Renal pelvis (tissue), 4 donors: Measurements from ENCODE around the gene UBE3C. TPM values are rescaled to one million over a fixed set of nuclear protein-coding genes. Genes with fewer than 3 reads are reported as not detected.
"Not testable (repeated sequence)": the region's sequence is repeated elsewhere in the genome, so short reads cannot be mapped to it uniquely, and the experiment has no call there.

Experiments used
- DNase-seq: peaks from one replicate; pipeline ENCODE4 v3.0.0-alpha.2; 2013
- polyA plus RNA-seq, 3 donors: library from polyadenylated mRNA; unstranded; fragments of 120-200 nt; gene quantifications; one replicate each; pipeline ENCODE4 v1.2.1, GENCODE V29; 2013; ENCODE audit not compliant: insufficient read length in 3 of 3

UBE3C gene
- polyA plus RNA-seq, 3 donors = 38.0 to 47.1 (median 44.3) TPM

- DNase-seq = no peak
These were observed 90.2 kb downstream of the UBE3C start for GRCh38 chr7:157228864-157229422.

GRCh38 chr7:157233677-157234076 is 95.0 kb downstream of the UBE3C start:
- DNase-seq = no peak

DNA sequence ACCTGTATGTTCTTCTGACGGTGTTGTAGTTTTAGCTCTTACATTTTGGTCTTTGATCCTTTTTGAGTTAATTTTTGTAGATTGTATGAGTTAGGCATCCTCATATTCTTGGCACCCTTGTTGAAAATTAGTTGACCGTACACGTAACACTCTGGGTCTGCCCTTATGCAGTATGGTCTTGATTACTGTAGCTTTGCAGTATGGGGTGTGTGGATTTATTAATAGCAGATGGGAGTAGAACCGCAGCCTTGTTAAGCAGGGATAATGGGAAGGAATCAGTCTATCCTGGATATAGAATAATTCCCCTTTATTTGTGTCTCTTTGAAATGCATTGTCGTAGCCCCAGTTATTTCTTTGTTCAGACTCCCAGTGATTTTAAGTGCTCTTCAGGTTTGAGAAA is 95.5 kb downstream of the UBE3C start:
- no peak for DNase-seq

GRCh38 chr7:157235357-157236333 is 96.9 kb downstream of the UBE3C start:
- DNase-seq = no peak

DNA sequence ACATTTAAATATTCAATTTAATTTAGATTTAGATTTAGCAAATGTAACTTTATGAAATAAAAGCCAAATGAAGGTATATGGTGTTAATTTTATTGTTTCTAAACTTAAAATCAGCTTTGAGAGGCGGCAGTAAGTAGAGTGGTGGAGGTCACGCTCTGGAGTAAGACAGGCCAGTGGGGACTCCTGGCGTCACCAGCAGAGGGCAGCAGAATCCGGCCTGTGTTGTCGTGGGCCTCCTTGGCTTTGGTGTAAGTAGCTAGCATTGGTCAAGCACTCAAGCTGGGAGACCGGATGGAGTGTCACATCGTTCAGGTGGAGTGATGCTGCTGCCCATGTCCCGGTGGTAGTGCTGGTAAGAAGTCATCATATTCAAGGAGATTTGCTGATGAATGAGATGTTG is 99.4 kb downstream of the UBE3C start:
- DNase-seq = no peak

GRCh38 chr7:157239571-157240270 is 101.0 kb downstream of the UBE3C start:
- DNase-seq = no peak

GRCh38 chr7:157241631-157242030 is 102.9 kb downstream of the UBE3C start:
- DNase-seq = no peak

DNA sequence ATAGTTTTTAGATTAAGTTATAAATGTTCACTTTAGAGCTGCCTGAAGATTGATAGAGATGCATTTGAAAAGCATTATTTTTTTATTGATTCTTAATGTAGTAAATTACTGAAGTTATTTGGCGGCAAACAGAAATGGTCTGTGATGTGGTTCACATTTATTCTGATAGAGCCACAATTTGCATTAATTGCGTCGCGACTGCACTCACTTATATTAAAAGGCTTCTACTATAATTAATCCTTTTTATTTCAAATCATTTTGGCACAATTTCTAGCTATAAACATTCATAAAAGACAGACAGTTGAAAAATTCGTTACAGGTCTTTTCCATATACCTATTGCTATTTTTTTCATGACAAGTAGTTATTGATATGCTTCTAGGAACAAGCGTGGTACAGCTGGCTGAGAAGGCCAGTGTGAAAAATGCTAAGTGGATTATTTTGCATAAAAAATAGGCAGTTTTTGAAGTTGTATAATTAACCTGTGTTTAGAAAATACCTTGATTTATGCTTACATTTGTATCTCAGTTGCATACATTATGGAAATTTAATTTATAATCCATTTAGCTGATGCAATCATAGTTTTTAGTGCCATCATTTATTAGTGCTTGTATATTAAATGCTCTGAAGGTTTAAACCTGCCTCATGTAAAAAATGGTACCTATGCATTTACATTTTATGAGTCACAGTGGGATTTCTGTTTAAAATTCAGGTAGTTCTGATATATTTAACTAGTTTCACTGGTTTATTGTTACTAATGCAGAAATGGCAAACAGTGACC is 106.0 kb downstream of the UBE3C start:
- no peak for DNase-seq

DNA sequence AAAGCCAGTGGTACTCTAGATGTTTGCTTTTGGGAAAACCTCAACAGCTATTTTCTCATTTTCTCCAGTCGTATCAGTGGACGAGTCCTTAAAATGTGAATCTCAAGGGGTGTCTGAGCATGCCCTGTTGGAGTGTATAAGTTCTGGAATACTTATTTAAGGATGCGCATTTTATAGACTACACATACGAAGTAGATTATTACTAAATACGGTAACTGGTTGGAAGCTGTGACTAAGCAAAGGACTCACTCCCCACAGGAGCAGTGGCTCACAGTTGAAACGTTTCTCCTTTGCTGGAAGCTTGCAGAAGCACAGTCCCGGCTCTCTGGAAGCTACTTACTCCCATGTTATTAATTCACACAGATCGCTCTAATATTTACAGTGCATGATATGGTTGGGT is 107.3 kb downstream of the UBE3C start:
- DNase-seq = no peak

DNA sequence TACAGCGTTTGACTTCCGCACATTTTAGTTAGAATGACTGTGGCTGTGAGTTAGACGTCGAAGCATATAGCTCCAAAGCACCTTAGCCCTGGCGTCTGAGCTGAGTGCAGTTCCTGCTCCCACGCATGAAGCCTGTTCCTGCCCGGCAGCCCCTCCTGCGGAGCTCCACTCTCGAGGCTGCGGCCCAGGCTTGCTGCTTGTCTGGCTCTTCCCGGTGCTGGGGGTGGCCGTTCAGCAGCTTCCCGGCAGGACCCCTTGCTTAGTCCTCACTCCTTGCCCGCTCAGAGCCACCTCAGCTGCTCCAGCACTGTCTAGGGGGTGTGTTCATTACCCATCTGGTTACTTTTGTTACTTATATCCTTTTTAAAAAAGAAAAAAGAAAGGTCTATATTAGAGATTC is 109.9 kb downstream of the UBE3C start:
- DNase-seq = no peak

DNA sequence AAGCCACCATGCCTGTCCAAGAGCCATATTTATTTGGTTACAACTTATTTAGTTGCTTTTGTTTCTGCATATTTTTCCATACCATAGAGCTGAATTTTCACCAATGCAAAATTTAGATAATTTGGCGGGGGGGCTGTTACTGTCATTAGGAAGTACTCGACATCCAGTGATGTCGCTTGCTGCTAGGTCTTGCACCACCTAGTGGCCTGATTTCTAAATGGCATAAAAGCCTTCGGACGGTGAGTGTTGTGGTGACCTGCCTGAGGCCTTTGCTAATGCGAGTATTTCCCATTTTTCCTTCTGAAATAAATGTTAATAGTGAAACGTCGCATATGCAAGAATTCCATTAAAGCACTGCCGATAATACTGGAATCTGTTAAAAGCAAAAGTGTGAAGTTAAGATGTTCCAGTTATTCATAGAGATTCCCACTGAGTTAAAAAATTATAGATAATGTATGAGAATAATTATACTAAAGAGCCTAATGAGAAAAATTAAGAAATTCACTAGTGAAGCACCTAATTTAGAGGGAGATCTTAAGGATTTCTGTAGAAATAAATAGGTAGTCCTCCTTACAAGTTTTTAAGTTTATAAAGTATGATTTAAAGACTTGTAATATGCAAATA is 112.0 kb downstream of the UBE3C start:
- DNase-seq = no peak

- not testable (repeated sequence) for DNase-seq
These were observed 113.1 kb downstream of the UBE3C start for GRCh38 chr7:157251817-157252216.

DNA sequence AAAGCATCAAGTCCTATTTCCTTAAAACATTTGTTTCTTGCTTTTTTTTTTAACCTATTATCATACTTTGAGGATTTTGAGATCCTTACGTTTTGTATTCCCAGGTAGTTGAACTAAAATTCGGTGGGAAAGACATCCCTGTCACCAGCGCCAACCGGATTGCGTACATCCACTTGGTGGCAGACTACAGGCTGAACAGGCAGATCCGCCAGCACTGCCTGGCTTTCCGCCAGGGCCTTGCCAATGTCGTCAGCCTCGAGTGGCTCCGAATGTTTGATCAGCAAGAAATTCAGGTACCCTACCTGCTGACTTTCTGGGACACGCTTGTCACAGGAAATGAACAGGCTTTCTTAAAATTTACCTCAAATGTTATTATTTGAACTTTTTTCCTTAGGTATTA is 115.1 kb downstream of the UBE3C start:
- no peak for DNase-seq

DNA sequence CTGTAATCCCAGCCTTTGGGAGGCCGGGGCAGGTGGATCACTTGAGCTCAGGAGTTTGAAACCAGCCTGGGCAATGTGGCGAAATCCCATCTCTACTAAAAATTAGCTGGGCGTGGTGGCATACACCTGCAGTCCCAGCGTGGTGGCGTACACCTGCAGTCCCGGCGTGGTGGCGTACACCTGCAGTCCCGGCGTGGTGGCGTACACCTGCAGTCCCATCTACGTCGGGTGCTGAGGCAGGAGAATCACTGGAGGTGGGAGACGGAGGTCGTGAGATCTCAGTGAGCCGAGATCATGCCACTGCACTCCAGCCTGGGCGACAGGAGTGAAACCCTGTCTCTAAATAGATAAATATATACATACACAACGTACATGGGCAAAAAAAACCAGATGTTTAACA is 116.1 kb downstream of the UBE3C start:
- DNase-seq = not testable (repeated sequence)

GRCh38 chr7:157255201-157255606 is 116.5 kb downstream of the UBE3C start:
- no peak for DNase-seq

DNA sequence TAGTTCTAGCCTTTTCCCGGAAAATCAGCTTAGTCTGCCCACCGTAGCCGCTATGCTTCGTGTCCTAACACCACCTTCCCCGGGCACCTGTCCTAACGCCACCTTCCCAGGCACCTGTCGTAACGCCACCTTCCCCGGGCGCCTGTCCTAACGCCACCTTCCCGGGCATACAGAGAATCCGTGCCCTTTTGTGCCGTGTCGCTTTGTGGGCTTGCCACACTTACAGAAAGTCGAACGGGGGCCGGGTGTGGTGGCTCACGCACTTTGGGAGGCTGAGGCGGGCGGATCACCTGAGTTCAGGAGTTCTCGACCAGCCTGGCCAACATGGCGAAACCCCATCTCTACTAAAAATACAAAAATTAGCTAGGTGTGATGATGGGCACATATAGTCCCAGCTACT is 124.4 kb downstream of the UBE3C start:
- no peak for DNase-seq

- no peak for DNase-seq
These were observed 126.3 kb downstream of the UBE3C start for GRCh38 chr7:157265051-157265450.

GRCh38 chr7:157266272-157266671 is 127.5 kb downstream of the UBE3C start:
- no peak for DNase-seq

DNA sequence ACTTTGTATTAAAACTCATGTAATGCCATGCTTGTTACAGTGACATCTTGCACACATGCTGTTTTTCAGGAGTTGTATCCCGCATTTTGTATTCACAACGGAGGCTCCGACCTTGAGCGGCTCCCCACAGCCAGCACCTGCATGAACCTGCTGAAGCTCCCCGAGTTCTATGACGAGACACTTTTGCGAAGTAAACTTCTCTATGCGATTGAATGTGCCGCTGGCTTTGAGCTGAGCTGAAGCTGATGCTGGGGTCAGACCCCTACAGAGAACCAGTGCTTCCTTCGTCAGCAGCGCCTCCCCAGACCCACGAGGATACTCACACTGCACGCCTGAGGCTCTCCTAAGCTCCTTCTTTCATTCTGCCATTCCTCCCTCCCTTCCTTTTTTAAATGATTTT is 128.8 kb downstream of the UBE3C start:
- DNase-seq = no peak

- DNase-seq = no peak
These were observed 129.2 kb downstream of the UBE3C start for GRCh38 chr7:157267956-157268355.

DNA sequence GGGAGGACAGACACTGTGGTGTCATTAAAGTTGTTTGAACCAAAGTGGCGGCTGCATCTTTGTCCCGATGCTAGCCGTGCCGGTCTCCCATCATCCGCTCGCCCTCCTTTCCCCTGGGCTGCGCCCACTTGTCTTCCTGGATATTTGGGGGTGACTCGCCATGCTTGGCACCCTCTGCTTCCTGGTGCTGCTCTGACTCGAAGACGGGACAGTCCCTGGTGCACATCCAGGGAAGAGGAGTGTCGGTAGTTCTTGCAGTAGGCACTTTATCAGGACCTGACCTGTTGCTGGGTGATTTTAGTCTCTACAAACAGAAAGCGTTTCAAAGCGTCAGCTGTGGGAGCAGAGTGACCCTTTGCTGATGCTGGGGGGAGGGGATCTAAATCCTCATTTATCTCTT is 129.8 kb downstream of the UBE3C start:
- no peak for DNase-seq
